Gastrocnemius medialis (tissue), 4 donors: ENCODE data around the gene GNG7. TPM values are rescaled to one million over a fixed set of nuclear protein-coding genes. Genes with fewer than 3 reads are reported as not detected.
"Not testable (repeated sequence)": the region's sequence is repeated elsewhere in the genome, so short reads cannot be mapped to it uniquely, and the experiment has no call there.

Experiments
- ATAC-seq, 2 donors: fragments of 150-250 bp; one replicate each; pipeline ENCODE4 v1.9.1; 2016
- DNase-seq, 2 donors: peaks; one replicate each; pipeline ENCODE4 v3.0.0-alpha.2; 2019
- H3K27ac ChIP-seq, 4 donors: fragments of 200-600 bp; sonication (generic); 1 replicate in 1 of 4; 2 replicates in 3 of 4; pipeline ENCODE4 v1.5.1; 2016 to 2018; ENCODE audit warnings: mild to moderate bottlenecking in 2 of 4, moderate library complexity in 1 of 4
- H3K27me3 ChIP-seq, 3 donors: fragments of 200-600 bp; sonication (generic) in 2 of 3; 1 replicate in 1 of 3; 2 replicates in 2 of 3; pipeline versions ENCODE4 v1.5.1 to v1.6.0; 2016 to 2019; ENCODE audit warnings: mild to moderate bottlenecking in 1 of 3, moderate library complexity in 1 of 3
- H3K36me3 ChIP-seq, 2 donors: fragments of 200-600 bp; sonication (generic) in 1 of 2; one replicate each; pipeline ENCODE4 v1.5.1; 2017 to 2018
- H3K4me1 ChIP-seq, 2 donors: fragments of 200-600 bp; sonication (generic) in 1 of 2; one replicate each; pipeline ENCODE4 v1.5.1; 2016 to 2017; ENCODE audit warnings: mild to moderate bottlenecking in 2 of 2
- H3K4me3 ChIP-seq, 4 donors: fragments of 200-600 bp; sonication (generic) in 3 of 4; 1 replicate in 1 of 4; 2 replicates in 3 of 4; pipeline ENCODE4 v1.5.1; 2016 to 2019; ENCODE audit warnings: mild to moderate bottlenecking in 2 of 4
- H3K9me3 ChIP-seq, 3 donors: fragments of 200-600 bp; sonication (generic) in 2 of 3; 1 replicate in 1 of 3; 2 replicates in 2 of 3; pipeline ENCODE4 v1.5.1; 2016 to 2019
- CTCF ChIP-seq, 5 experiments: fragments of 450-650 bp in 3 of 5; fragments of 200-600 bp in 2 of 5; sonication (generic) in 2 of 5; IDR thresholded peaks in 4 of 5; conservative IDR thresholded peaks in 1 of 5; 1 replicate in 4 of 5; 2 replicates in 1 of 5; pipeline ENCODE4 v1.5.1; 2016 to 2019; ENCODE audit warnings: antibody characterized with exemption in 5 of 5, mild to moderate bottlenecking in 3 of 5, moderate library complexity in 3 of 5
- POLR2A ChIP-seq, 2 donors: fragments of 450-650 bp; IDR thresholded peaks; one replicate each; pipeline ENCODE4 v1.6.1; 2017; ENCODE audit warnings: antibody characterized with exemption in 2 of 2, mild to moderate bottlenecking in 2 of 2, moderate library complexity in 2 of 2
- in situ Hi-C, 4 donors: fragments of 200-750 bp; cut with MboI; loops; one replicate each; pipeline versions ENCODE4 v1.15.0 to v1.8.0; 2017; ENCODE audit warnings: low sequenced_read_pairs in 4 of 4
- intact Hi-C: fragments of 100-400 bp; cut with DNase I; formaldehyde crosslinking; loops from one replicate; pipeline ENCODE4 v1.15.1; 2023; ENCODE audit warnings: low total_unique reads
- total RNA-seq, 4 donors: library from RNA; depleted of rRNA; stranded (reverse); fragments of >200 nt; gene quantifications; one replicate each; pipeline versions ENCODE4 v1.1.0 to v1.2.3, GENCODE V29; 2016

GNG7 gene
- total RNA-seq, 4 donors from 2014 or later, result 0.46 to 1.1 (median 0.62) TPM

DNA sequence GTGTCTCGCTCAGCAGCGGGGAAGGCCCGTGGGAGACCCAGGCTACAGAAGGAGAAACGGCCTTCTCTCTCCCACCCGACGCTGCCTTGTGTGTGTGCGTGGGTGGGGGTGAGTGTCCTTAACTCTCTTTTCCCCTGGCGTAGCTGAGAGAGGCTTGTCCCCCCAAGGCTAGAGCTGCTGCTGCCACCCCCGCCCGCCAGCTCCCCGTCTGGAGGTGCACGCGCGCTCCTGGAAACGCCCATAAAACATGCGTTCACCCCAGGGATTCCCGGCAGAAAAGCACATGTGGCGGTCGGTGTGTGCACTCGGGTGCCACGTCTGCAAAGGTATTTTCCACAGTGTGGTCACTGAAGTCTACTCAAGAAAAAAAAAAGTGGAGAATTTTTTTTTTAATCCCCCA is 190.5 kb downstream of the GNG7 start:
- in situ Hi-C loops, result no loop called here
- no peak for ATAC-seq
- TF ChIP-seq POLR2A (IDR thresholded peaks at IDR 0.05) (no peak), CTCF (IDR thresholded peaks at IDR 0.05 in 4 of 5, conservative IDR thresholded peaks at IDR 0.05 in 1 of 5) (no peak)
- no peaks in the 10 kb centered on the region for H3K36me3 ChIP-seq
- no peak overlapping the region for H3K27ac ChIP-seq
- DNase-seq, result no peak
- no peaks in the 10 kb centered on the region for H3K27me3 ChIP-seq
- intact Hi-C loops, result no loop called here
- H3K9me3 ChIP-seq, result no peaks in the 10 kb centered on the region
- H3K4me3 ChIP-seq, result no peak overlapping the region
- peaks cover 3 to 5% of the 10 kb centered on the region in 2 donors for H3K4me1 ChIP-seq

DNA sequence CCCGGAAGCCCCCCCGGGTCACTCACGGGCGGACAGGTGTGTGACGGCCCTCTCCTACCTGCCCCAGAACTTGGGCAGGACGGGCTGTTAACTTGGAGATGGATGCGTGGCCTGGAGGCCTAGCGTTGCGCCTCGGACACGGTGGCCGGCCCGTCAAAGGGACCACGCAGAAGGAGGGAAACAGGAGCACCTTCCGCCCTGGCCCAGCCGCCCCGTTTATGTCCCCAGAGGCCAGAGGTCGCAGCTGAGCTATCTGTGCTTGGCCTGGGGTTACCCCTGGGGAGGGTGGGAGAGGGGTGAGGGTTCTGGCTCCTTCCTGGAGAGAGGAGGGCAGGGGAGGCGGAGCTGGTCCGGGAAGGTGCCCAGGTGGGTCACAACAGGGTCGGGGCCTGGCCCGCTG is 190.9 kb downstream of the GNG7 start:
- Histone ChIP-seq H3K4me1 (peaks cover 5% of the 10 kb centered on the region in 2 donors), H3K36me3 (no peaks in the 10 kb centered on the region), H3K27ac (no peak overlapping the region), H3K27me3 (no peaks in the 10 kb centered on the region), H3K4me3 (no peak overlapping the region), H3K9me3 (no peaks in the 10 kb centered on the region)
- TF ChIP-seq CTCF (IDR thresholded peaks at IDR 0.05 in 4 of 5, conservative IDR thresholded peaks at IDR 0.05 in 1 of 5), result no peak
- no peak for TF ChIP-seq POLR2A (IDR thresholded peaks at IDR 0.05)
- no peak for DNase-seq
- in situ Hi-C loops (no loop called here), intact Hi-C loops (no loop called here)
- ATAC-seq, result no peak

DNA sequence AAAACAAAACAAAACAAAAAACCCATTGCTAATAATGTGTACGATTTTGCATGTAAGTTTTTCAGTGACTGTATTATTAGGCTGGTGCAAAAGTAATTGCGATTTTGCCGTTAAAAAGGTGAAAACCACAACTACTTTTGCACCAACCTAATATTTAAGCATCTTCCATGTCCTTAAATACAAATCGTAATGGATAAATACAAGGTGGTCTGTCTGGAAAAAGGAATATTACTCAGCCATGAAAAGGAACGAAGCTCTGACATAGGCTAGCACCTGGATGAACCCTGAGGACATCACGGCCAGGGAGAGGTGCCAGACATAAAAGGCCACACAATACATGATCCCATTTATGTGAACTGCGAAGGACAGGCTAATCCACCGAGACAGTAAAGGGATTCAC is 193.4 kb downstream of the GNG7 start:
- no peak for ATAC-seq
- intact Hi-C loops, result no loop called here
- DNase-seq, result no peak
- H3K9me3 ChIP-seq, result no peaks in the 10 kb centered on the region
- no peak for TF ChIP-seq CTCF (IDR thresholded peaks at IDR 0.05 in 4 of 5, conservative IDR thresholded peaks at IDR 0.05 in 1 of 5)
- no peak for TF ChIP-seq POLR2A (IDR thresholded peaks at IDR 0.05)
- in situ Hi-C loops, result no loop called here
- no peaks in the 10 kb centered on the region for H3K36me3 ChIP-seq
- H3K4me1 ChIP-seq, result peaks cover 5% of the 10 kb centered on the region in 2 donors
- no peak overlapping the region for H3K4me3 ChIP-seq
- no peak overlapping the region for H3K27ac ChIP-seq
- no peaks in the 10 kb centered on the region for H3K27me3 ChIP-seq

- peak overlapping the region in 2 of 4 donors; percentile 15 to 21 for H3K4me3 ChIP-seq
- ATAC-seq (peak; percentile 41 to 65), DNase-seq (no peak)
- no peaks in the 10 kb centered on the region for H3K36me3 ChIP-seq
- H3K9me3 ChIP-seq, result no peaks in the 10 kb centered on the region
- intact Hi-C loops, result no loop called here
- peaks cover 5% of the 10 kb centered on the region in 2 donors for H3K4me1 ChIP-seq
- no peaks in the 10 kb centered on the region for H3K27me3 ChIP-seq
- in situ Hi-C loops, result no loop called here
- H3K27ac ChIP-seq, result peak overlapping the region in 2 of 4 donors; percentile 39 to 47
- TF ChIP-seq POLR2A (IDR thresholded peaks at IDR 0.05) (no peak), CTCF (IDR thresholded peaks at IDR 0.05 in 4 of 5, conservative IDR thresholded peaks at IDR 0.05 in 1 of 5) (no peak)
Observed at GRCh38 chr19:2507109-2507508, 195.4 kb downstream of the GNG7 start.

- intact Hi-C loops, H3K9me3 ChIP-seq, H3K4me3 ChIP-seq, H3K27me3 ChIP-seq, H3K4me1 ChIP-seq, DNase-seq, in situ Hi-C loops, ATAC-seq, H3K36me3 ChIP-seq: not testable (repeated sequence)
- peak overlapping the region in 2 of 4 donors; percentile 39 to 47 for H3K27ac ChIP-seq
Observed at GRCh38 chr19:2506656-2507055, 195.8 kb downstream of the GNG7 start.
